DMS114 treated with DMSO at 0.1 percent for 48 hours (cell line): ENCODE data around the gene ZCCHC3.

Source experiments
- DNase-seq: peaks from one replicate; lab custom pipeline; 2025; ENCODE audit not compliant: unreplicated experiment; lab: John Stamatoyannopoulos, UW

The ZCCHC3 gene

DNA sequence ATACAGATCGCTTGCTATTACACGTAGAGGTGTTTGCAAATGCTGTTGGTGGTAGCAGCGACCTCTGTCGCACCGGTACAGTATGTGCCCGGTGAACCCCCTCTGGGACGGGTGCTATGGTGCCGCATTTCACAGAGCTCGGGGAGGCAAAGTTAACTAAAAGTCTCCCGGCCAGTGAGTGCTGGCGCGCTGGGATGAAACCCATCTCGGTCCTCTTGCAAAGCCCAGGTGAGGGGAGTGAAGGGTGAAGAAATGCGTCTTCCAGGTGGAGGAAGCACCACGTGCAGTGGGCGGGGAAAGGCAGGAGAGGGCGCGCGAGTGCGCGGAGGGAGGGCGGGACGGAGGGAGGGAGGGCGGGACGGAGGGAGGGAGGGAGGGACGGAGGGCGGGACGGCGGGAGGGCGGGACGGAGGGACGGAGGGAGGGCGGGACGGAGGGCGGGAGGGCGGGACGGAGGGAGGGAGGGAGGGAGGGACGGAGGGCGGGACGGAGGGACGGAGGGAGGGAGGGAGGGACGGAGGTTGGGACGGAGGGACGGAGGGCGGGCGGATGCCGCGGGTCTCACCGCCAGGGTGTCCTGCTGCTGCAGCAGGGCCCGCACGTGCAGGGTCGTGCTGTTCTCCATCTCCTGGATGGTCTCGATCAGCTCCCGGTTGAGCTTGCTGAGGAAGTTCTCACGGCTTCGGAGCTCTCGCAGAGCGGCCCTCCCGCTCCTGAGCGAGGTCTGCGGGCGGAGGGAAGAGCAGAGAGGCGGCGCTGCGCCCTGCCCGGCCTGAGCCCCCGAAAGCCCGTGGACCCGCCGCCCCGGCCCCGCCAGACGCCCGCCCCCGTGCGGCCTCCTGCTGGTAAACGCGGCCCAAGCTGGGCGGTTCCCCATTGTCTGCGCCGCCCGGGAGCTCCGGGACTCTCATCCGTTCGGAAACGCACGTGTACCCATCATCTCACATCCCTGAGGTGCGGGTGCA lies 18.5 kb upstream of the ZCCHC3 start:
- DNase-seq: no peak

GRCh38 chr20:284172-284571 lies 13.2 kb upstream of the ZCCHC3 start:
- DNase-seq: no peak

DNA sequence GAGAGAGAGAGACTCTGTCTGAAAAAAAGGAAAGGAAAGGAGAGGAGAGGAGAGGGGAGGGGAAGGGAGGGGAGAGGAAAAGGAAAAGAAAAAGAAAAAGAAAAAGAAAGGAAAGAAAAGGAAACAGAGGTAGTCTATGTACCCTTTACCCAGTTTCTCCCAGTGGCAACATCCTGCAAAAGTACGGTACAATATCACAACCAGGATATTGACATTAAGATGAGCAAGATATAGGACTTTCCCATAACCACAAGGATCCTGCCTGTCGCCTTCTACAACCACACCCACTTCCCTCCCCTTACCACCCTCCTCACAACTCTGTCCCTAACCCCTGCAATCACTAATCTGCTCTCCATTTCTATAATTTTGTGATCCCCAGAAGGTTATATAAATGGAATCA lies 10.9 kb upstream of the ZCCHC3 start:
- DNase-seq: no peak

DNA sequence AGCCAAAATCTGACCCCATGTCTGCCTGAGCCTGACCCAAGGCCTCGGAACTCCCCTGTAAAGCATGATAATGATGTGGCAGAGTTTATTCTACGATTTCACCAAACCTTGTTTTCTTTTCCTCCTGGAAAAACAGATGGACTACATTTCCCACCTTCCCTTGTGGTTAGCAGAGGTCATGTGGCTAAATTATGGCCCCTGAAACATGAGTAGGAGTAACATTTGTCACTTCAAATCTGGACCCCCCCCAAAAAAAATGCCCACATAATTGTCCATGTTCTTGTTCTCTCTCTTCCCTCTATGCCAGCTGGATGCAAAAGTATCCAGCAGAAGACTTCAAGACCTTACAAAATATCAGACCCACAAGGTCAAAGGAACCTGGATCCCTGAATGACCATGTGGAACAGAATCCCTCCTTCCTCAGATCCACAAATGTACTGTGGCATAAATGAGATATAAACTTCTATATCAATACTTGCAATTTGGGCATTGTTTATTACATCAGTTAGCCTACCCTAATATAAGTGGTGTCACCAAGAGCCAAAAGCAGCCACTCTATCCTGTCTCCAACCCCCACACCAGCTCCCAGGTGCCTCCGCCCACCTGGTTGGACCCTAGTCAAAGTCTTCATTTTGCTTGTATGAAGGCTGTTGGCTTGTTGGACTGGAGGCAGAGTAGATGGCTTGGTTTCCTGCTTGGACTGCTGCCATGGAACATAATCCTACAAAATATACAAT lies 8.2 kb upstream of the ZCCHC3 start:
- no peak for DNase-seq

DNA sequence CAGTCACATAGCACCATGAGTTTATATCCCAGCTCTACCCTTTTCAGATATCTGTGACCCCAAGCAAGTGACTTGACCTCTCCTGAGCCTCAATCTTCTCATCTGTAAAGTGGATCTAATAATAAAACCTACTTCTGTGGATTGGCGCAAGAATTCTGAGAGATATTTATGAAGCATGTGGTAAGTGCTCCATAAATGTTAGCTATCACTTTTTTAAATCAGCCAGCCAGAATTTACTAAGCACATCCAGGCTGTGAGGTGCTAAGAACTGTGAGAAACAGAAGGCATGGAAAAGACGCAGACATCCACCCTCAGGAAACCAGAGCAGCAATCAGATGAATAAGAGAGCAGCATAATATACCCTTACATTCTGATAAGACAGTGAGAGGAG lies 7.7 kb upstream of the ZCCHC3 start:
- DNase-seq: no peak

DNA sequence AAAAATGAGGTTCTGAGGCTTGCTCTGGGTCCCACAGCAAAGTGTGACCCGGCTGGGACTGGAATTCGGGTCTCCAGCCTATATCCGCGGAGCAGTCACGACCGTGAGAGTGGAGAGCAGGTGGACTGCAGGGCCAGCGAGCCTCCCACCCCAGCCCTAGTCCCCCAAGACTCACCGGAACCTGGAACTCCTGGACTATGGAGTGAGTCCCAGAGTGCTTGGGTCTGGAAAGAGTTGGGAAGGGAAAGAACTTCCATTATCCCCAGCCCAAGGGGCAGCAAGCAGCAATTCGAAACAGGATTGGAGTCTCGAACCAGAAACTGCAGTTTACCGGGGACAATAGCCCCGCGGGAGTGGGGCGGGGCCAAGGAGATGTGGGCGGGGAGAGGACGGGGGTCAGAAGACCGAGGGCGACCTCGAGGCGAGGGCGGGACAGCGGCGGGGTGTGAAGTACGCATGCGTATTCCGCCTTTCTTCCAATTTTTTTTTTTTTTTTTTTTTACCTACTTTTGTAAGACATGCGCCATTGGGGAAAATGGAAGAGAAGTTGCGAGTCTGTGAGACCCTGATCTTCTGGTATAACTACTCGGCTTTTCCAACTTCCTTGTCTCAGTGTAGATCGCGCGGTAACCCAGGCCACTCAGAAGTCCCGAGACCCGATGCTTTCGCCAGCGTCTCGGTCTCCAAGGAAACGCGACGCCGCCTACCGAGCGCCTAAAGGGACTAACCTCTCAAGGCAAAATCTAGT lies 7.1 kb upstream of the ZCCHC3 start, which contains the start of gene C20orf96:
C20orf96 (minus strand) TSS at position 667 of the 748 bp plus-strand sequence; CDS start at position 527, 140 bp downstream.
- DNase-seq: peak; percentile 88

- no peak for DNase-seq
Observed at GRCh38 chr20:294602-295001, 2.8 kb upstream of the ZCCHC3 start.

GRCh38 chr20:295804-296203 lies 1.6 kb upstream of the ZCCHC3 start:
- no peak for DNase-seq

GRCh38 chr20:297925-298775 lies 780 bp downstream of the ZCCHC3 start:
- no peak for DNase-seq

GRCh38 chr20:298776-299391 lies 1.5 kb downstream of the ZCCHC3 start:
- no peak for DNase-seq

DNA sequence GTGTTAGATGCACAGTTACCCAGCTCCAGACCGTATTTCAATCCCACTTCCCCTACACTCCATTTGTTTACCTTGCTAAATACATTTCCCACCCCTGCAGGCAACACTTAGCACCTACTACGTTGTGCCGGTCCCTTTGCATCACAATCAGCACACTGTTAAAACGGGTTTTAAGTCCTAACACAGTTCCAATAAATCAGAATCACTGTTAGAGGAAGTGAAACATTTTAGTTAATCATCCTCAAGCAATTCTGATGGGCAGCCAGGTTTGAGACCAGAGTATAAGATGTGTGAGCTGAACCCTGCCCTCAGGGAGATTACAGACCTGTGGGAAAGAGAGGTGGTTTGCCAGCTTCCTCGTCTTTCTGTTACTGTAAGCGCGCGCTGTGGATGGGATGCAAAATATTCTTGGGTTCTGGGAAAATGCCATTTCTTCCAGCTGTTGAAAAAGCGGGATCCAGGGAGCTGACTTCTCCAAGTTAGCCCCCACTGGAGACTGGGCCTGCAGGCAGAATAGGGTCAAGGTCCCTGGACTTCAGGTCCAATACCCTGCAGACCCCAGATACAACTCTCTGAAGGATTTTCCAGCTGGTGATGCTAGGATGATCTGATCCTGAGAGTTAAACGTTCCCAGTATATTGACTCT lies 3.1 kb downstream of the ZCCHC3 start:
- DNase-seq: no peak

DNA sequence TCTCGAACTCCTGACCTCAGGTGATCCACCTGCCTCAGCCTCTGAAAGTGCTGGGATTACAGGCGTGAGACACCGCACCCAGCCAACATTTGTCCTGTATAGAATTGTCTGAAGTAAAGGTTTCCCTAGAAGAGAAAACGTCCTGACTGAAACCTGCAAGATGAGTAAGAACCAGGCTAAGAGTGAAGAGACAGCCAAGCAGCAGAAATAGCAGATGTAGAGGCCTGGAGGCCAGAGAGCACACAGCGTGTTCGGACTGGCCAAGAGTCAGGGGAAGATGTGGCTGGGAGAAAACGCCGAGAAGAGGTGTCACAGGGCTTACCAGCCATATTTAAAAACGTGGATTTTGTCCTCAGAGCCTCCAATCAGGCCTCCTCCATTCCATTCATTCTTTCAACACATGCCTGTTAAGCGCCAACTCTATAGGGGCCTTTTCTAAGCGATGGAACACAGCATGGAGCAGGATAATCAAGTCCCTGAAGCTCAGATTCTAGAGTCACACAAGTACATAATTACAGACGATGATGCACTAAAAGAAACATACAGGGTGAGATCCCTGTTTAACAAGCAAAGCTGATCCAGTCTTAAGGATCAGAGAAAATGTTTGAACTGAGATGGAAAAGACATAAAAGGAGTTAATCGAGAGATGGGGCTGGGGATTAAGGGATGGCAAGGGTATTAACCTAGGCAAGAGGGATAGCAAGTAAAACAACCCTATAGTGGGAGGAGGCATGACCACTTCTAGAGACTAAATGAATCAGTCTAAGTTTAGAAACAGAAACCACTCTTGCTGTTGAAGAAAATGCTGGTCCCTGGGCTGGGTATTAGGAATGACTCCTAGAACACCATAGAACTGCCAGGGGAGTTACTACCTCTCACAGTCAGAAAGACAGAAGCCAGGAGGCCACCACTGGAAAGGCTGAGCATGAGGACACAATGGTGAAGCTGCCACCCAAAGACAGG lies 4.8 kb downstream of the ZCCHC3 start:
- no peak for DNase-seq

- no peak for DNase-seq
Observed at GRCh38 chr20:305745-306144, 8.4 kb downstream of the ZCCHC3 start.

DNA sequence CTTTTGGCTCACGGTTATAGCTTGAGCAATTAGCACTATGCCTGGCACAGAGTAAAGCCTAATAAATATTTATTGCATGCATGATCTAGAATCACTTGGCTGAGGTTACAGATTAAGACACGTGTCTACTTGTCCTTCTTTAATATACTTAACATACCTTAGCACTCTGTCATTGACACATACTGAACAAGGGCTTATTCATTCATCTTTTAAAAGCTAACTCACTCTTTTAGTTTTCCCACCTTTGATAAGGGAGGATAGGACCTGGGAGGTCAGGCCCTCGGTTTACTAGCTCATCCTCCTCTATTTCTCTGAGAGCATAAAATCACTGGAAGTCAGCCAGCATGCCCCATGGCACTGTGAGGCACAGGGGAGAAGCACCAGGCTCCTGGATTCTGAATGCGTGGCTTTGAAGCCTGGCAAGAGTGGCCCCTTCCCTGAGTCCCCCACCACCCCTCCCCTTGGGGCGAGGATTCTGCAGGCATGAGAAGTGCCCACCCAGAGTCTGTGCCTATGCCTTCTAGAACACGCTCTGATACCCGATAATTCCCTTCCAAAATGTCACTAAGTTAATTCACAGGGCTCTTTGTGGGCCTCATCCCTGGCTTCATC lies 11.2 kb downstream of the ZCCHC3 start:
- no peak for DNase-seq

GRCh38 chr20:309306-309840 lies 12.0 kb downstream of the ZCCHC3 start:
- no peak for DNase-seq

- peak; percentile 87 for DNase-seq
Observed at GRCh38 chr20:309841-310644, 12.7 kb downstream of the ZCCHC3 start.

- DNase-seq: no peak
Observed at GRCh38 chr20:310645-311044, 13.3 kb downstream of the ZCCHC3 start.
